Stimulated activated CD8-positive, alpha-beta memory T cell treated with anti-CD3 and anti-CD28 coated beads, Interleukin-4, amount 100 ng/mL, for 48 hours (primary cell): ENCODE data around the gene USH1C.
A peak's percentile ranks its signal among the peaks of the same experiment; 100 is the strongest.

Experiments used
- DNase-seq: peaks from one replicate; pipeline ENCODE4 v3.0.0-alpha.2; 2020

USH1C gene

GRCh38 chr11:17543574-17544180 lies 539 bp downstream of the USH1C start:
- DNase-seq = no peak

GRCh38 chr11:17543041-17543440 lies 1.2 kb downstream of the USH1C start:
- DNase-seq = no peak

DNA sequence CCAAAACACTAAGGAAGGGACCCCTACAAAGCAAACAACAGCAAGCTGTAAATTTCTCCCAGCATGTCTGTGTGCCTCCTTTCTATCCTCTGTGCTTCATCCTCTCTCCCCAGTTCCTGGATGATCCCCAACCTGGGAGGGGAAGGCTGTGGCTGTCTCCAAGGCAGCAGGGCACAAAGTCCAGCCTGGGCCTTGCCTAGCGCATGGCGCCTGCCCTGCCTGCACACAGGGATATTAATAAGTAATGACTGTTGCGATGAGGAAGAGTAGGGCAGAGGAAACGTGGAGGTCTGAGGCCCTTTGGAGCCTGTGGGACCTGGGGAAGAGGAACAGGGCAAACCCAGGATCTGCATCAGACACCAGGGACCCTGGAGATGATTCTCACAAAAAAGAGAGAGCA lies 2.0 kb downstream of the USH1C start:
- DNase-seq = no peak

GRCh38 chr11:17541330-17541885 lies 2.8 kb downstream of the USH1C start:
- no peak for DNase-seq

GRCh38 chr11:17540807-17541206 lies 3.4 kb downstream of the USH1C start:
- DNase-seq = no peak

DNA sequence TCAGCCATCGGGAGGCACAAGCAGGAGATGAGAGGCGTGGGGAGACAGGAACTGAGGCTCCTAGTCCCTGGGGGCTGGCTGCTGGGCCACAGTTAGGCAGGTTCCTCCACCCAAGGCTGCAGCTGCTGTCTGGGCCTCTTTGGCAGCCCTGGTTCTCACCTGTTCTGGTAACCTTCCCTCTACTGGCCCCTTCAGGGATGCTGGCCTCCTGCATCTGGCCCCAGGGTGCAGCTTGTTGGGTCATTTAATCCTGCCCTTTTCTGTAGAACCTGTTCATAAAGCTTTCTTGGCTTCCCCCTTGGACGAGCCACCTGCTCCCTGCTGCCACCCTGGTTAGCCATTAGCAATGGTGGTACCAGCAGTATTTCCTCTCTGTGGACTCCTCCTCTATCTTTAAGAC lies 5.5 kb downstream of the USH1C start:
- DNase-seq = no peak

- DNase-seq = no peak
Measured at GRCh38 chr11:17538054-17538453, 6.2 kb downstream of the USH1C start.

- no peak for DNase-seq
Measured at GRCh38 chr11:17537261-17537660, 7.0 kb downstream of the USH1C start.

DNA sequence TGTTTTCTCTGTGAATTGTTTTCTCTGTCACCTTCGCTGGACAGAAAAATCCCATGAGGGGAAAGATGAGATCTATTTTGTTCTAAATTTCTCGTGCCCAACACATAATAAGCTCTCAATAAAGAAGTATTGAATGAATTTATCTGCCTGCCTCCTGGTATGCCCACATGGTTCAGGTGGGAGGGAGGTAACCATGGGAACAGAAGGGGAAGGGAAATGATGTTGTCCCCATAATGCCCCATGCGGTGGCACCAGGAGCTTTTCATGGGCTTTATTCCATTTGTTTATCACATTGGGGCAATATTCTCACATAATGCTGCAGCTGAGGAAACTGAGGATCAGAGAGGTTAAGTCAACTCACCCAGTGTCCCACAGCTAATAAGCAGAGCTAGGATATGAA lies 8.7 kb downstream of the USH1C start:
- DNase-seq = no peak

DNA sequence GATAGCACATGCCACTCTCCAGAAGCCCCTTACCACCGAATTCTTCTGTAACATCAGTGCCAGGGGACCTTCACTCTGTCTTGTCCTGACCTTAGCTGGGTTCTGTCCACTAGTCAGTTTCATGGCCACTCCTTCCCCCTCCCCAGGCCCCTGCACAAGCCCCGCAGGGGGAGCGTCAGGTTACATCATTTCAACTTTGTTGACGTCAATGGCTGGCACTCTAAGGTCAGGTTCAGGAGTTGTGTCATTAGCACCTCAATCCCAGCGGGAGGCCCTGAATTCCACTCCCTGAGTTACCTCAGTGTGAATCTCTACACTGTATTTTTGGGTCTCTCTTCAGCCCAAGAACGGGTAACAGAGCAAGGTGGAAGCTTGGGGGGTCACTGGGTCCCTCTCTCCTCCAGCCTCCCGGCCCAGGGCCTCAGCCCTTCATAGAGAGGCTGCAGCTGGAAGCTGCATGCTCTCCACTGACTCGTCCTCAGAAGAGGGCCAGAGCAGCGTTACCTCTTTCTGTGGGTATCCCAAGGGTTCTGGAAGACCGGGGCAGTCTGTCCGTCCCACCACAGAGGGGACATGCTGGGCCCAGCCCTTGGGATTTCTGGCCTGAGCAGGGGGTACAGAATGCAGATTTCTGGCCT lies 10.3 kb downstream of the USH1C start:
- DNase-seq = no peak

- DNase-seq = no peak
Measured at GRCh38 chr11:17533341-17533740, 10.9 kb downstream of the USH1C start.

- DNase-seq = no peak
Measured at GRCh38 chr11:17532784-17533183, 11.4 kb downstream of the USH1C start.

DNA sequence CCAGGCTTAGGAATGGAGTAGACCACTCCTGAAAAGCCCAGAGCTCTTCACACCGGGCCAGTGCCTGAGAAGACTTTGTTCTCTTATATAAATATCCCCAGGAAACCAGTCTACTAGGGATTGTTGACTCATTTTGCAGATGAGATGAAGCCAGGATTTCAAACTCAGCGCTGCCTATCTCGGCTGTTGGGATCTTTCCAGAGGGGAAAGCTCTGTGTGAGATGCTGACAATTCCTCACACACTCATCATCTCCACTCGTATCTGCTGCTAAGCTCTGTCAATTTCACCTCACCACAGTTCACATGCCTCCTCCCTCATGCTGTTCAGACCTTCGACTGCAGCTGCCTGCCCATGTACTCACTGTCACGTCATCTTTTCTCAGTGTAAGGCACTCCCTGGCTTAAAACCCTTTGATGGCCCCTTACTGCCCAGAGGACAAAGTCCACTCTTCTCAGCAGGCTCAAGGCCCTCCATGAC lies 12.5 kb downstream of the USH1C start:
- DNase-seq = no peak

GRCh38 chr11:17531071-17531600 lies 13.1 kb downstream of the USH1C start:
- DNase-seq = no peak

GRCh38 chr11:17529844-17530185 lies 14.4 kb downstream of the USH1C start:
- DNase-seq = no peak

- no peak for DNase-seq
Measured at GRCh38 chr11:17528906-17529843, 15.0 kb downstream of the USH1C start.

GRCh38 chr11:17528181-17528691 lies 16.0 kb downstream of the USH1C start:
- DNase-seq = peak; percentile 76

- no peak for DNase-seq
Measured at GRCh38 chr11:17527628-17527995, 16.6 kb downstream of the USH1C start.

- no peak for DNase-seq
Measured at GRCh38 chr11:17526931-17527627, 17.1 kb downstream of the USH1C start.

DNA sequence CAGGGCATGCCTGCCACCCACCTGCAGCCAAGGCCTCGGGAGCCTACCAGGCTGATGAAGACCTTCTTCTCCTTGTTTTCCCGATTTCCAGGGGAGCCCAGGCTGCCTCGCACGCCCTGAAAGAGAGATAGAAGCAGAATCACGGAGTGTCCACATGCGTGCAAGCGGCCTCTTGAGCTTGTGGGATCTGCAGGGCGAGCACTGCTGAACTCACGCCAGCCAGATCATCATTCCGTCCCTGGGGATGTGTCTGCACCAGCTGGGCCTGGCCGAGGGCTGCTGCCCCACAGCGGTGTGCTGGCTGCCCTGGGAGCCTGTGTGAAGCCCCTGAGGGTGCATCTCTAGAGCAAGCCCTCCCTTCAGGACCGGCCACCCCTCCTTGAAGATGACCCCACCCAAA lies 17.9 kb downstream of the USH1C start:
- DNase-seq = no peak

DNA sequence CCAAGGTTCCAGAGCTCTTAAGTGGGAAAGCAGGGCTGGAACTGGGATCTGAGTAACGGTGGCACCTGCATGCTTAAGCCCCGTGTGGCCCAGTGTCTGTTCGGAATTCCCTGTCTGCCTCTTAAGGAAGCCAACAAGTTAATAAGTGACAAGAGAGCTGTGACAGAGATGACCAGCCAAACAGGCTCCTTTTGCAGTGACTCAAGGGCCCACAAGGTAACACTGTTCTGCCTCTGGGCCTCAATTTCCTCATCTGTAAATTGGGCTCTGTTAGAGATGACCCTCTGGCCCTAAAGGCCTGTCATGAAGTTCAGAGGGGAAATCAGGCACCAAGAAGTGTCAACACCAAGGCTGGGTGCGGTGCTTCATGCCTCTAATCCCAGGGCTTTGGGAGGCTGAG lies 18.6 kb downstream of the USH1C start:
- DNase-seq = no peak

GRCh38 chr11:17524221-17524620 lies 20.0 kb downstream of the USH1C start:
- DNase-seq = no peak

DNA sequence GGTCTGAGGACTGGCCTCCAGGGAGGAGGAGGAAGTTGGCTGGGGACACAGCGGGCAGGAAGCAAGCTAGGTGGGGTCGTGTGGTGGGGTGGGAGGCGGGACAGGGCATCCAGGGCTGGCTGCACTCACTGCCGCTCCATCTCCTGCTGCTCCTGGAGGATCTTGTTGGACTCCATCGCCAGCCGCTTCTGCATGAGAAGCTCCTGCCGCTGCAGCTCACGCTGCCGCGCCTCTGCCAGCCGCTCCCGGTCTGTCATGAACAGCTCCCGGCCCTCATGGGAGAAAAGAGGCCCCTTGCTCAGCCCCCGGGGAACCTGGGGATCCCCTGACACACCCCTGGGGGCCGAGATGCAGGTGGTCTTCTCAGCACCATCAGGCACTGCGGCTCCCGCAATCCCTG lies 21.6 kb downstream of the USH1C start:
- DNase-seq = no peak
